ENCODE data around the gene KCTD10.

Gene KCTD10

GRCh38 chr12:109433618-109434017, 43.5 kb downstream of the KCTD10 start:
- no peak for TF ChIP-seq SIN3A (IDR thresholded peaks at IDR 0.05; ENCODE audit: borderline replicate concordance, insufficient read depth, low read length)
- no peak for TF ChIP-seq TAF1 (IDR thresholded peaks at IDR 0.05; ENCODE audit: borderline replicate concordance, insufficient read depth, low read length)
- TF ChIP-seq POLR2AphosphoS5 (IDR thresholded peaks at IDR 0.05; ENCODE audit: low read depth, low read length), result no peak
- no peak for TF ChIP-seq FOXP2 (optimal IDR thresholded peaks at IDR 0.05; ENCODE audit: borderline replicate concordance, extremely low read depth, extremely low read length, insufficient read depth)
- TF ChIP-seq, protein P1, sequence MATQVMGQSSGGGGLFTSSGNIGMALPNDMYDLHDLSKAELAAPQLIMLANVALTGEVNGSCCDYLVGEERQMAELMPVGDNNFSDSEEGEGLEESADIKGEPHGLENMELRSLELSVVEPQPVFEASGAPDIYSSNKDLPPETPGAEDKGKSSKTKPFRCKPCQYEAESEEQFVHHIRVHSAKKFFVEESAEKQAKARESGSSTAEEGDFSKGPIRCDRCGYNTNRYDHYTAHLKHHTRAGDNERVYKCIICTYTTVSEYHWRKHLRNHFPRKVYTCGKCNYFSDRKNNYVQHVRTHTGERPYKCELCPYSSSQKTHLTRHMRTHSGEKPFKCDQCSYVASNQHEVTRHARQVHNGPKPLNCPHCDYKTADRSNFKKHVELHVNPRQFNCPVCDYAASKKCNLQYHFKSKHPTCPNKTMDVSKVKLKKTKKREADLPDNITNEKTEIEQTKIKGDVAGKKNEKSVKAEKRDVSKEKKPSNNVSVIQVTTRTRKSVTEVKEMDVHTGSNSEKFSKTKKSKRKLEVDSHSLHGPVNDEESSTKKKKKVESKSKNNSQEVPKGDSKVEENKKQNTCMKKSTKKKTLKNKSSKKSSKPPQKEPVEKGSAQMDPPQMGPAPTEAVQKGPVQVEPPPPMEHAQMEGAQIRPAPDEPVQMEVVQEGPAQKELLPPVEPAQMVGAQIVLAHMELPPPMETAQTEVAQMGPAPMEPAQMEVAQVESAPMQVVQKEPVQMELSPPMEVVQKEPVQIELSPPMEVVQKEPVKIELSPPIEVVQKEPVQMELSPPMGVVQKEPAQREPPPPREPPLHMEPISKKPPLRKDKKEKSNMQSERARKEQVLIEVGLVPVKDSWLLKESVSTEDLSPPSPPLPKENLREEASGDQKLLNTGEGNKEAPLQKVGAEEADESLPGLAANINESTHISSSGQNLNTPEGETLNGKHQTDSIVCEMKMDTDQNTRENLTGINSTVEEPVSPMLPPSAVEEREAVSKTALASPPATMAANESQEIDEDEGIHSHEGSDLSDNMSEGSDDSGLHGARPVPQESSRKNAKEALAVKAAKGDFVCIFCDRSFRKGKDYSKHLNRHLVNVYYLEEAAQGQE (IDR thresholded peaks at IDR 0.05; ENCODE audit: insufficient read depth in 1 of 2, low read depth in 2 of 2, low read length in 2 of 2), result no peak

- TF ChIP-seq TAF1 (IDR thresholded peaks at IDR 0.05; ENCODE audit: borderline replicate concordance, insufficient read depth, low read length) (no peak), FOXP2 (optimal IDR thresholded peaks at IDR 0.05; ENCODE audit: borderline replicate concordance, extremely low read depth, extremely low read length, insufficient read depth) (peak; percentile 11), POLR2AphosphoS5 (IDR thresholded peaks at IDR 0.05; ENCODE audit: low read depth, low read length) (no peak), SIN3A (IDR thresholded peaks at IDR 0.05; ENCODE audit: borderline replicate concordance, insufficient read depth, low read length) (no peak)
- TF ChIP-seq, protein P1 (IDR thresholded peaks at IDR 0.05; ENCODE audit: insufficient read depth in 1 of 2, low read depth in 2 of 2, low read length in 2 of 2), result 0 out of 4 replicates have a peak, but pooled peaks of 1 of the 2 experiments have one; percentile 10
These were observed 44.2 kb downstream of the KCTD10 start for GRCh38 chr12:109432842-109433304.

GRCh38 chr12:109432431-109432830, 44.7 kb downstream of the KCTD10 start:
- no peak for TF ChIP-seq FOXP2 (optimal IDR thresholded peaks at IDR 0.05; ENCODE audit: borderline replicate concordance, extremely low read depth, extremely low read length, insufficient read depth)
- TF ChIP-seq TAF1 (IDR thresholded peaks at IDR 0.05; ENCODE audit: borderline replicate concordance, insufficient read depth, low read length), result no peak
- TF ChIP-seq POLR2AphosphoS5 (IDR thresholded peaks at IDR 0.05; ENCODE audit: low read depth, low read length), result no peak
- TF ChIP-seq SIN3A (IDR thresholded peaks at IDR 0.05; ENCODE audit: borderline replicate concordance, insufficient read depth, low read length), result no peak
- TF ChIP-seq, protein P1 (IDR thresholded peaks at IDR 0.05; ENCODE audit: insufficient read depth in 1 of 2, low read depth in 2 of 2, low read length in 2 of 2), result no peak

DNA sequence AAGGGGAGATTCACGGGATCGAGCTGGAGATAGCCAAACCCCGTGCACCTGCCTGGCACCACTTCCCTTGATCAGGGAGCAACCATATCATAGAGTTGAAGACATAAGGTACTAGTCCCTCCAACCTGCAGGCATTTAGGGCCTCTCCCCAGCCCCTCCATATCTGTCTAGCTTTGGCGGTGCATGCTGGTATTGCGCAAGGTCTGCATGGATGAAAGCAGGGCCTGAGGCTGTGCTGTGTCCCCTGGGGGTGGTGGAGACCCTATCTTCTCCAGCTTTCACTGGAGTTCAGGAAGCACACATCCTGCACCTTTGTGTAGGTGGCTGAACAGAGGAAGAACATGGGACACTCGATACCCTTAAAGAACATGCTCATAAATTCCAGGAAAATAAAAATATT, 46.9 kb downstream of the KCTD10 start:
- TF ChIP-seq SIN3A (IDR thresholded peaks at IDR 0.05; ENCODE audit: borderline replicate concordance, insufficient read depth, low read length), result no peak
- TF ChIP-seq POLR2AphosphoS5 (IDR thresholded peaks at IDR 0.05; ENCODE audit: low read depth, low read length), result no peak
- TF ChIP-seq TAF1 (IDR thresholded peaks at IDR 0.05; ENCODE audit: borderline replicate concordance, insufficient read depth, low read length), result no peak
- no peak for TF ChIP-seq FOXP2 (optimal IDR thresholded peaks at IDR 0.05; ENCODE audit: borderline replicate concordance, extremely low read depth, extremely low read length, insufficient read depth)
- TF ChIP-seq, protein P1 (IDR thresholded peaks at IDR 0.05; ENCODE audit: insufficient read depth in 1 of 2, low read depth in 2 of 2, low read length in 2 of 2), result no peak

All from PFSK-1 (cell line).